Measurements from ENCODE around the gene XRCC5. TPM values are rescaled to one million over a fixed set of nuclear protein-coding genes. Genes with fewer than 3 reads are reported as not detected.

XRCC5 gene
- total and polyA plus RNA-seq, 10 of the 15 experiments (the other 5 are each of a cell fraction or from before 2014, with no cell fraction given), result 259 to 815 (median 530) TPM

GRCh38 chr2:216192931-216193330, 83.8 kb downstream of the XRCC5 start:
- TF ChIP-seq POU2F2 (IDR thresholded peaks at IDR 0.05; ENCODE audit: borderline replicate concordance, low read depth, low read length) (no peak), HDGF (IDR thresholded peaks at IDR 0.05) (no peak), ELK1 (IDR thresholded peaks at IDR 0.05; ENCODE audit: low read depth, low read length) (no peak), USF1 (IDR thresholded peaks at IDR 0.05; ENCODE audit: borderline replicate concordance, extremely low read length, insufficient read depth, low read depth, low read length) (no peak), ZBTB40 (IDR thresholded peaks at IDR 0.05; ENCODE audit: borderline replicate concordance) (no peak), TCF12 (IDR thresholded peaks at IDR 0.05; ENCODE audit: low read depth, low read length) (no peak)
- Histone ChIP-seq H3K27me3 (replicated peaks in 1 of 2; ENCODE audit: control insufficient read depth in 2 of 2, insufficient read depth in 2 of 2, low read length in 1 of 2) (no peaks in the 10 kb centered on the region), H4K20me1 (ENCODE audit: control insufficient read depth, insufficient read depth) (no peaks in the 10 kb centered on the region), H3K27ac (ENCODE audit: control insufficient read depth, insufficient read depth) (no peak overlapping the region), H3K4me2 (ENCODE audit: control insufficient read depth, insufficient read depth) (no peak overlapping the region), H3K4me3 (no peak overlapping the region), H3K9me3 (replicated peaks; ENCODE audit: control insufficient read depth, insufficient read depth, low read length) (no peaks in the 10 kb centered on the region), H3K36me3 (ENCODE audit: control insufficient read depth in 2 of 2, insufficient read depth in 2 of 2, low read length in 1 of 2) (peaks cover 8 to 55% of the 10 kb centered on the region in 2 experiments), H2AFZ (ENCODE audit: control insufficient read depth, low read depth, low read length) (no peak overlapping the region), H3K4me1 (ENCODE audit: control insufficient read depth, insufficient read depth, low read length) (peaks cover 9% of the 10 kb centered on the region; the same call in 1 of the 2 replicates), H3K79me2 (ENCODE audit: control insufficient read depth, insufficient read depth, low read length) (peaks cover 3% of the 10 kb centered on the region; the same call in 1 of the 2 replicates), H3K9ac (ENCODE audit: control insufficient read depth, insufficient read depth, low read length) (no peak overlapping the region)
- FAIRE-seq (no peak), ATAC-seq (no peak), DNase-seq (ENCODE audit: low read depth, low spot score) (no peak)
- ChIA-PET CTCF (interaction anchor here (2.4 kb wide), 1 partner anchor 9 kb away, joined by 6 read pairs; no protein-coding TSS in a partner anchor), RAD21 (ENCODE audit: unreplicated experiment) (interaction anchor here (1.4 kb wide), 1 partner anchor 210 kb away, joined by 3 read pairs; no protein-coding TSS in a partner anchor), SMC1A (ENCODE audit: uncharacterized antibody, unreplicated experiment) (no interaction called here), POLR2A (interaction anchor here (2.9 kb wide), 1 partner anchor 12 kb away, joined by 8 read pairs; no protein-coding TSS in a partner anchor)
- in situ Hi-C loops (cut with MboI), result no loop called here
- no TSS peak for BruUV-seq (replicated peaks)
- intact Hi-C loops (cut with micrococcal nuclease; ENCODE audit: unreplicated experiment), result no loop called here
- WGBS (ENCODE audit: insufficient coverage, insufficient replicate concordance, low lambda C conversion rate, missing lambda C conversion rate), result 83% methylated on average over 3 of the region's 3 CpGs

Data from GM12878 (cell line).